SK-N-SH (cell line): Measurements from ENCODE around the gene CC2D2A. TPM values are rescaled to one million over a fixed set of nuclear protein-coding genes. Genes with fewer than 3 reads are reported as not detected.

Experiments
- CTCF ChIA-PET: fragments of 300-600, 350-600 bp; formaldehyde crosslinking; extraction: SDS; loops from one replicate; lab custom pipeline; 2021; lab: Yijun Ruan, JAX
- POLR2A ChIA-PET: fragments of 350-600 bp; sonication (Branson Sonifier 250); formaldehyde crosslinking; extraction: SDS; loops from one replicate; lab custom pipeline; 2020; ENCODE audit warnings: antibody characterized with exemption, inconsistent platforms; lab: Yijun Ruan, JAX
- DNase-seq: peaks from one replicate; pipeline ENCODE4 v3.0.0; 2012
- H2AFZ ChIP-seq: fragments of 200-600 bp; sonication (generic); 2 replicates; pipeline ENCODE4 v1.8.1; 2016; ENCODE audit warnings: antibody characterized with exemption, mild to moderate bottlenecking, low read depth
- H3F3A ChIP-seq: fragments of 200-600 bp; sonication (generic); replicated peaks from 2 replicates; pipeline ENCODE3; 2016; ENCODE audit warnings: antibody characterized with exemption, mild to moderate bottlenecking; ENCODE audit not compliant: insufficient read depth
- H3K27ac ChIP-seq, 2 experiments: fragments of 200-500 bp in 1 of 2; fragments of 200-600 bp in 1 of 2; sonication (Bioruptor generic) in 1 of 2; sonication (generic), shearing (Covaris generic) in 1 of 2; 2 replicates each; pipeline versions ENCODE4 v1.5.1 to v1.6.1; 2014 to 2016; ENCODE audit warnings: low read depth in 2 of 2, inconsistent platforms in 1 of 2, low read length in 1 of 2, mild to moderate bottlenecking in 1 of 2, mixed read lengths in 1 of 2
- H3K27me3 ChIP-seq: fragments of 200-600 bp; sonication (generic), shearing (Covaris generic); 2 replicates; pipeline ENCODE4 v1.6.1; 2016; ENCODE audit warnings: mixed run types; ENCODE audit not compliant: insufficient read depth
- H3K36me3 ChIP-seq, 2 experiments: fragments of 200-500 bp in 1 of 2; fragments of 200-600 bp in 1 of 2; sonication (Bioruptor generic) in 1 of 2; sonication (generic) in 1 of 2; replicated peaks in 1 of 2; 2 replicates each; pipeline versions ENCODE3 to v1.5.1; 2014 to 2016; ENCODE audit warnings: low read length in 1 of 2, mild to moderate bottlenecking in 1 of 2; ENCODE audit not compliant: insufficient read depth in 2 of 2, control insufficient read depth in 1 of 2
- H3K4me1 ChIP-seq, 2 experiments: fragments of 200-500 bp in 1 of 2; fragments of 200-600 bp in 1 of 2; sonication (Bioruptor generic) in 1 of 2; sonication (generic), shearing (Covaris generic) in 1 of 2; 2 replicates each; pipeline versions ENCODE4 v1.5.1 to v1.6.1; 2014 to 2016; ENCODE audit warnings: low read depth in 1 of 2, low read length in 1 of 2, mixed run types in 1 of 2; ENCODE audit not compliant: insufficient read depth in 2 of 2, control insufficient read depth in 1 of 2
- H3K4me2 ChIP-seq: fragments of 200-600 bp; sonication (generic), shearing (Covaris generic); 2 replicates; pipeline ENCODE4 v1.6.1; 2017; ENCODE audit warnings: mixed run types
- H3K4me3 ChIP-seq, 2 experiments: fragments of 200-500 bp in 1 of 2; fragments of 200-600 bp in 1 of 2; sonication (Bioruptor generic) in 1 of 2; sonication (generic), shearing (Covaris generic) in 1 of 2; 2 replicates each; pipeline versions ENCODE4 v1.5.1 to v1.8.1; 2014 to 2016; ENCODE audit warnings: low read depth in 2 of 2, inconsistent platforms in 1 of 2, low read length in 1 of 2, mild to moderate bottlenecking in 1 of 2, mixed read lengths in 1 of 2, moderate library complexity in 1 of 2
- H3K79me2 ChIP-seq: fragments of 200-600 bp; sonication (generic); 2 replicates; pipeline ENCODE4 v1.8.1; 2017; ENCODE audit warnings: mild to moderate bottlenecking; ENCODE audit not compliant: insufficient read depth
- H3K9ac ChIP-seq: fragments of 200-600 bp; sonication (generic); 2 replicates; pipeline ENCODE4 v1.6.1; 2017; ENCODE audit warnings: mixed run types
- H3K9me2 ChIP-seq: fragments of 200-600 bp; sonication (generic); 2 replicates; pipeline ENCODE4 v1.6.1; 2017; ENCODE audit warnings: mixed run types
- H3K9me3 ChIP-seq: fragments of 200-600 bp; sonication (generic); 2 replicates; pipeline ENCODE4 v1.6.1; 2017; ENCODE audit warnings: mixed run types, mild to moderate bottlenecking, moderate library complexity
- H4K20me1 ChIP-seq: fragments of 200-600 bp; sonication (generic); 2 replicates; pipeline ENCODE4 v1.6.1; 2017; ENCODE audit warnings: mild to moderate bottlenecking, mixed run types; ENCODE audit not compliant: insufficient read depth
- FOSL2 ChIP-seq: IDR thresholded peaks from 2 replicates; pipeline ENCODE4 v1.4.0; 2012; ENCODE audit warnings: low read depth, mild to moderate bottlenecking, moderate library complexity, borderline replicate concordance
- GABPA ChIP-seq: IDR thresholded peaks from 2 replicates; pipeline ENCODE4 v1.4.0; 2012; ENCODE audit warnings: low read depth, mild to moderate bottlenecking
- POLR2AphosphoS5 ChIP-seq: IDR thresholded peaks from 2 replicates; pipeline ENCODE4 v1.6.1; 2012; ENCODE audit warnings: low read depth, low read length
- RAD21 ChIP-seq: IDR thresholded peaks from 2 replicates; pipeline ENCODE4 v1.6.1; 2012; ENCODE audit warnings: mild to moderate bottlenecking, low read length
- RFX5 ChIP-seq: IDR thresholded peaks from 2 replicates; pipeline ENCODE4 v1.6.1; 2012; ENCODE audit warnings: mild to moderate bottlenecking, improper control_type of control experiment, low read length
- RXRA ChIP-seq: IDR thresholded peaks from 2 replicates; pipeline ENCODE4 v1.4.0; 2012; ENCODE audit warnings: low read depth, mild to moderate bottlenecking, borderline replicate concordance
- SMC3 ChIP-seq: IDR thresholded peaks from 2 replicates; pipeline ENCODE4 v1.6.1; 2012; ENCODE audit warnings: low read depth, low read length, improper control_type of control experiment
- TEAD4 ChIP-seq: IDR thresholded peaks from 2 replicates; pipeline ENCODE4 v1.4.0; 2012; ENCODE audit warnings: mild to moderate bottlenecking, borderline replicate concordance; ENCODE audit not compliant: insufficient read depth
- YY1 ChIP-seq: IDR thresholded peaks from 2 replicates; pipeline ENCODE4 v1.4.0; 2012; ENCODE audit warnings: low read depth, mild to moderate bottlenecking
- WGBS: methylation state at CpG from one replicate; pipeline ENCODE4 v1.1.6; 2017; ENCODE audit warnings: low lambda C conversion rate; 5-methylcytosine and 5-hydroxymethylcytosine counted together
- polyA plus RNA-seq, 3 experiments: library from polyadenylated mRNA; depleted of rRNA; stranded (reverse); fragments of >200 nt; gene quantifications; 2 replicates each; pipeline ENCODE4 v1.2.3, GENCODE V29; 2012
- TF ChIP-seq, protein P1 (sequence below): IDR thresholded peaks from 2 replicates; pipeline ENCODE4; 2012
- TF ChIP-seq, protein P2 (sequence below): fragments of 150-350 bp; IDR thresholded peaks from 2 replicates; pipeline ENCODE4 v1.6.1; 2017; ENCODE audit warnings: antibody characterized with exemption, low read length, low read depth, borderline replicate concordance
- TF ChIP-seq, protein P3 (sequence below): fragments of 150-350 bp; IDR thresholded peaks from 2 replicates; pipeline ENCODE4 v1.6.1; 2016; ENCODE audit warnings: mild to moderate bottlenecking, low read depth, low read length
- TF ChIP-seq, protein P4 (sequence below): IDR thresholded peaks from 2 replicates; pipeline ENCODE4 v1.4.0; 2012; ENCODE audit warnings: low read depth
- TF ChIP-seq, protein P5 (sequence below): IDR thresholded peaks from 2 replicates; pipeline ENCODE4 v1.4.0; 2012; ENCODE audit warnings: low read depth, borderline replicate concordance
- TF ChIP-seq, protein P6 (sequence below): IDR thresholded peaks from 2 replicates; pipeline ENCODE4 v1.6.1; 2012; ENCODE audit warnings: mild to moderate bottlenecking, low read depth, low read length, moderate library complexity

CC2D2A gene
- polyA plus RNA-seq, 1 of the 3 experiments (the other 2 are of a cell fraction) = 17.8 TPM

DNA sequence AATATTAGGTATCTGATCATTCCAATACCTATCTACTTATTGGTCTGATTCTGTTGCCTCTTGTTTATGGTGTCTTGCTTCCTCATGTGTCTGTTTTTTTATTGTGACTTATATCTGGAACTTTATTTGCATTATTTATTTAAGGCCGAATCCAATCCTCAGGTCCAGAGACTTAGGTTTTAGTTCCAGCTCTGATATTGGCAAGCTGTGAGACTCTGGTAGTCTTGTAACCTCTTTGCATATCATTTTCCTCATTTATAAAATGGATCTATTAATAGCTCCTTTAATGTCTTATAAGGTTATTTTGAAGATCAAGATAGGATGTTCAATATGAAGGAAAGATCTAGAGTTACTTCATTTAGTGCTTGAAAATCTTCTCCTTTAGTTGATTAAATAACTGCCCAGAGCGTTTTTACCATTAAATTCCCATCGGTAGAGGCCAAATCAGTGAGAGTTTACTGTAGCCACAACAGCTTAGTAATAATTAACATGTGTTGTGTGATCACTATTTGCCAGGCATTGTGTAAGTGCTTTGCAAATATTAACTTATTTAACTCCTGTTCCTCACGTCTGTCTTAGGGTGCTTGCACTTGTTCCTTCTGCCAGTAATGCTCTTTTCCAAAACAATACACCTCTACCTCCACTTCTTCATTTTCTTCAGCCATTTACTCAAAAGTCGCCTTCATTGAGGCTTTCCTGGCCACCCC is 82.2 kb downstream of the CC2D2A start:
- H3K36me3 ChIP-seq = peaks cover 21 to 33% of the 10 kb centered on the region in 2 experiments
- ChIA-PET POLR2A (no interaction called here), CTCF (no interaction called here)
- H2AFZ ChIP-seq = no peak overlapping the region
- H3K4me2 ChIP-seq = no peak overlapping the region
- H3K27ac ChIP-seq = no peak overlapping the region
- H3K4me1 ChIP-seq = no peaks in the 10 kb centered on the region
- no peak overlapping the region for H3K9ac ChIP-seq
- H3K9me3 ChIP-seq = no peaks in the 10 kb centered on the region
- no peaks in the 10 kb centered on the region for H3K79me2 ChIP-seq
- H3F3A ChIP-seq = no peaks in the 10 kb centered on the region
- H3K27me3 ChIP-seq = no peaks in the 10 kb centered on the region
- H4K20me1 ChIP-seq = no peaks in the 10 kb centered on the region
- TF ChIP-seq, protein P1, sequence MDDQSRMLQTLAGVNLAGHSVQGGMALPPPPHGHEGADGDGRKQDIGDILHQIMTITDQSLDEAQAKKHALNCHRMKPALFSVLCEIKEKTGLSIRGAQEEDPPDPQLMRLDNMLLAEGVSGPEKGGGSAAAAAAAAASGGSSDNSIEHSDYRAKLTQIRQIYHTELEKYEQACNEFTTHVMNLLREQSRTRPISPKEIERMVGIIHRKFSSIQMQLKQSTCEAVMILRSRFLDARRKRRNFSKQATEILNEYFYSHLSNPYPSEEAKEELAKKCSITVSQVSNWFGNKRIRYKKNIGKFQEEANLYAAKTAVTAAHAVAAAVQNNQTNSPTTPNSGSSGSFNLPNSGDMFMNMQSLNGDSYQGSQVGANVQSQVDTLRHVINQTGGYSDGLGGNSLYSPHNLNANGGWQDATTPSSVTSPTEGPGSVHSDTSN = no peak
- TF ChIP-seq FOSL2 (no peak), RXRA (no peak), YY1 (no peak)
- TF ChIP-seq, protein P2, sequence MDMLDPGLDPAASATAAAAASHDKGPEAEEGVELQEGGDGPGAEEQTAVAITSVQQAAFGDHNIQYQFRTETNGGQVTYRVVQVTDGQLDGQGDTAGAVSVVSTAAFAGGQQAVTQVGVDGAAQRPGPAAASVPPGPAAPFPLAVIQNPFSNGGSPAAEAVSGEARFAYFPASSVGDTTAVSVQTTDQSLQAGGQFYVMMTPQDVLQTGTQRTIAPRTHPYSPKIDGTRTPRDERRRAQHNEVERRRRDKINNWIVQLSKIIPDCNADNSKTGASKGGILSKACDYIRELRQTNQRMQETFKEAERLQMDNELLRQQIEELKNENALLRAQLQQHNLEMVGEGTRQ = no peak
- TF ChIP-seq, protein P3, sequence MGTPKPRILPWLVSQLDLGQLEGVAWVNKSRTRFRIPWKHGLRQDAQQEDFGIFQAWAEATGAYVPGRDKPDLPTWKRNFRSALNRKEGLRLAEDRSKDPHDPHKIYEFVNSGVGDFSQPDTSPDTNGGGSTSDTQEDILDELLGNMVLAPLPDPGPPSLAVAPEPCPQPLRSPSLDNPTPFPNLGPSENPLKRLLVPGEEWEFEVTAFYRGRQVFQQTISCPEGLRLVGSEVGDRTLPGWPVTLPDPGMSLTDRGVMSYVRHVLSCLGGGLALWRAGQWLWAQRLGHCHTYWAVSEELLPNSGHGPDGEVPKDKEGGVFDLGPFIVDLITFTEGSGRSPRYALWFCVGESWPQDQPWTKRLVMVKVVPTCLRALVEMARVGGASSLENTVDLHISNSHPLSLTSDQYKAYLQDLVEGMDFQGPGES = no peak
- no peak for DNase-seq
- WGBS = 78% methylated on average over 5 of the region's 5 CpGs
- H3K4me3 ChIP-seq = no peak overlapping the region
- no peaks in the 10 kb centered on the region for H3K9me2 ChIP-seq

DNA sequence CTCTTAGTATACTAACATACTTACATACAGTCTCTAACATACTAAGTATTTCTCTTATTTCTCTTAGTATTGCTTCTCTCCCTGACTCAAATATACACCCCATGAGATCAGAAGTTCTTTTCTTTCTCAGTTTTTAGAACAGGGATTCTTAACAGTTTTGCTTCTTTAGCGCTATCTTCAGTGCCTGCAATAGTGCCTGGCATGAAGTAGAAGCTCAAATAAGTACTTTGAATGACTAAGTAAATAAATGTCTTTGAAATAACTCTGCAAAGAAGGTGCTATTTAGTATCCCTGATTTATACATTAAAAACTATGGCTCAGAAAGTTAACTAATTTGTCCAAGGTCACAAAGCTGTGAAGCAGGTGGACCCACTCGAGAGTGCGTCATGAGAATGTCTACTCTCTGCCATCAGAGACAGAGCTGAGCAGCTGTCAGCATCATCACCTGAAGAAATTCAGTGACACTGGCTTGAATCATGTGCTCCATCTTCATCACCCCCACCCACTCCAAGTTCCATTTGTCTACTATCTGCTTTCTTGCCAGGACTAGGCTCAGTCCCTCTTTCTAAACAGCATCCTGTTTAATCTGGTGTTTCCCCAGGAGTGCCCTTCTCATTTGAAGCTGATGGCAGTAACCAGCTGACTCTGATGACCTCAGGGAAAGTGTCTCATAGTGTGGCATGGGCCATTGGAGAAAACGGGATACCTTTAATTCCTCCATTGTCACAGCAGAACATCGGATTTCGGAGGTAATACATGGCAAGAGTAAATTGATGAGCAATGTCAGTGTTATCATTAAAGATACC is 83.1 kb downstream of the CC2D2A start:
- WGBS = 92% methylated on average over 6 of the region's 6 CpGs
- Histone ChIP-seq H3K27ac (no peak overlapping the region), H3K27me3 (no peaks in the 10 kb centered on the region), H3F3A (no peaks in the 10 kb centered on the region), H3K4me2 (no peak overlapping the region), H4K20me1 (no peaks in the 10 kb centered on the region), H3K9ac (no peak overlapping the region), H3K36me3 (peaks cover 24 to 41% of the 10 kb centered on the region in 2 experiments), H2AFZ (no peak overlapping the region), H3K4me1 (no peaks in the 10 kb centered on the region), H3K9me2 (no peaks in the 10 kb centered on the region), H3K79me2 (no peaks in the 10 kb centered on the region), H3K9me3 (no peaks in the 10 kb centered on the region), H3K4me3 (no peak overlapping the region)
- no peak for DNase-seq
- ChIA-PET CTCF (interaction anchor here (1.0 to 1.4 kb wide), 2 partner anchors 24 to 73 kb away, joined by 3 to 4 read pairs; no protein-coding TSS in a partner anchor), POLR2A (no interaction called here)
- TF ChIP-seq, protein P3 = no peak
- TF ChIP-seq, protein P4, sequence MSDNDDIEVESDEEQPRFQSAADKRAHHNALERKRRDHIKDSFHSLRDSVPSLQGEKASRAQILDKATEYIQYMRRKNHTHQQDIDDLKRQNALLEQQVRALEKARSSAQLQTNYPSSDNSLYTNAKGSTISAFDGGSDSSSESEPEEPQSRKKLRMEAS = no peak
- TF ChIP-seq TEAD4 (no peak), RAD21 (no peak), POLR2AphosphoS5 (no peak), GABPA (no peak), SMC3 (no peak), RFX5 (no peak)
- TF ChIP-seq, protein P5, sequence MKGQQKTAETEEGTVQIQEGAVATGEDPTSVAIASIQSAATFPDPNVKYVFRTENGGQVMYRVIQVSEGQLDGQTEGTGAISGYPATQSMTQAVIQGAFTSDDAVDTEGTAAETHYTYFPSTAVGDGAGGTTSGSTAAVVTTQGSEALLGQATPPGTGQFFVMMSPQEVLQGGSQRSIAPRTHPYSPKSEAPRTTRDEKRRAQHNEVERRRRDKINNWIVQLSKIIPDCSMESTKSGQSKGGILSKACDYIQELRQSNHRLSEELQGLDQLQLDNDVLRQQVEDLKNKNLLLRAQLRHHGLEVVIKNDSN = no peak
- TF ChIP-seq, protein P6, sequence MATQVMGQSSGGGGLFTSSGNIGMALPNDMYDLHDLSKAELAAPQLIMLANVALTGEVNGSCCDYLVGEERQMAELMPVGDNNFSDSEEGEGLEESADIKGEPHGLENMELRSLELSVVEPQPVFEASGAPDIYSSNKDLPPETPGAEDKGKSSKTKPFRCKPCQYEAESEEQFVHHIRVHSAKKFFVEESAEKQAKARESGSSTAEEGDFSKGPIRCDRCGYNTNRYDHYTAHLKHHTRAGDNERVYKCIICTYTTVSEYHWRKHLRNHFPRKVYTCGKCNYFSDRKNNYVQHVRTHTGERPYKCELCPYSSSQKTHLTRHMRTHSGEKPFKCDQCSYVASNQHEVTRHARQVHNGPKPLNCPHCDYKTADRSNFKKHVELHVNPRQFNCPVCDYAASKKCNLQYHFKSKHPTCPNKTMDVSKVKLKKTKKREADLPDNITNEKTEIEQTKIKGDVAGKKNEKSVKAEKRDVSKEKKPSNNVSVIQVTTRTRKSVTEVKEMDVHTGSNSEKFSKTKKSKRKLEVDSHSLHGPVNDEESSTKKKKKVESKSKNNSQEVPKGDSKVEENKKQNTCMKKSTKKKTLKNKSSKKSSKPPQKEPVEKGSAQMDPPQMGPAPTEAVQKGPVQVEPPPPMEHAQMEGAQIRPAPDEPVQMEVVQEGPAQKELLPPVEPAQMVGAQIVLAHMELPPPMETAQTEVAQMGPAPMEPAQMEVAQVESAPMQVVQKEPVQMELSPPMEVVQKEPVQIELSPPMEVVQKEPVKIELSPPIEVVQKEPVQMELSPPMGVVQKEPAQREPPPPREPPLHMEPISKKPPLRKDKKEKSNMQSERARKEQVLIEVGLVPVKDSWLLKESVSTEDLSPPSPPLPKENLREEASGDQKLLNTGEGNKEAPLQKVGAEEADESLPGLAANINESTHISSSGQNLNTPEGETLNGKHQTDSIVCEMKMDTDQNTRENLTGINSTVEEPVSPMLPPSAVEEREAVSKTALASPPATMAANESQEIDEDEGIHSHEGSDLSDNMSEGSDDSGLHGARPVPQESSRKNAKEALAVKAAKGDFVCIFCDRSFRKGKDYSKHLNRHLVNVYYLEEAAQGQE = no peak
